ENCODE results near the gene APOE.
"Not testable (repeated sequence)": the region's sequence is repeated elsewhere in the genome, so short reads cannot be mapped to it uniquely, and the experiment has no call there.

APOE gene

GRCh38 chr19:44912854-44913253 is 7.3 kb downstream of the APOE start:
- DNase-seq = no peak

DNA sequence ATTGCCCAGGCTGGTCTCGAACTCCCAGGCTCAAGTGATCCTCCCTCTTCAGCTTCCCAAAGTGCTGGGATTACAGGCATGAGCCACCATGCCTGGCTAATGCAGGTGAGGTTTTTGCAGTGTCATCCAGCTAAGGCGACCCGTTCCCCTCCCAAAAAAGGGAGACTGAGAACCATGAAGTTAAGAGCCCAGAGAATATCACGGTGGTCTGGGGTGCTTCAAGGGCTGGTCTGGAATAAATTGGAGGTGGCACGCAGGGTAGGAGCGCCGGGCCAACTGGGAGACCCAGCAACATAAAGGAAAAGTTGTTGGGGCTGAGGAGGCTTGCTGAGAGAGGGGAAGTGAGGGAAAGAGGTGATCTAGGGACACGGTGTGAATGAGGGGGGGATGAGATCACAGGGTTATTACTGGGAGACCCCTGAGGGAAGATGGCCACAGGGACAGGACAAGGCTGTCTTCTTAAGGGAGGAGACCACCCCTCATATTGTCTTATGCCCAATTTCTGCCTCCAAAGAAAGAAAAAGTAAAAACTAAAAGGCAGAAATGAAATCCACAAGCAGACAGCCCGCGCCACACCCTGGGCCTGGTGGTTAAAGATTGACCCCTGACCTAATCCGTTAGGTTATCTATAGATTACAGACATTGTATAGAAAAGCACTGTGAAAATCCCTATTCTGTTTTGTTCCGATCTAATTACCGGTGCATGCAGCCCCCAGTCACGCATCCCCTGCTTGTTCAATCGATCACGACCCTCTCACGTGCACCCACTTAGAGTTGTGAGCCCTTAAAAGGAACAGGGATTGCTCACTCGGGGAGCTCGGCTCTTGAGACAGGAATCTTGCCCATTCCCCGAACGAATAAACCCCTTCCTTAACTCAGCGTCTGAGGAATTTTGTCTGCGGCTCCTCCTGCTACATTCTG is 8.2 kb downstream of the APOE start:
- not testable (repeated sequence) for DNase-seq

DNA sequence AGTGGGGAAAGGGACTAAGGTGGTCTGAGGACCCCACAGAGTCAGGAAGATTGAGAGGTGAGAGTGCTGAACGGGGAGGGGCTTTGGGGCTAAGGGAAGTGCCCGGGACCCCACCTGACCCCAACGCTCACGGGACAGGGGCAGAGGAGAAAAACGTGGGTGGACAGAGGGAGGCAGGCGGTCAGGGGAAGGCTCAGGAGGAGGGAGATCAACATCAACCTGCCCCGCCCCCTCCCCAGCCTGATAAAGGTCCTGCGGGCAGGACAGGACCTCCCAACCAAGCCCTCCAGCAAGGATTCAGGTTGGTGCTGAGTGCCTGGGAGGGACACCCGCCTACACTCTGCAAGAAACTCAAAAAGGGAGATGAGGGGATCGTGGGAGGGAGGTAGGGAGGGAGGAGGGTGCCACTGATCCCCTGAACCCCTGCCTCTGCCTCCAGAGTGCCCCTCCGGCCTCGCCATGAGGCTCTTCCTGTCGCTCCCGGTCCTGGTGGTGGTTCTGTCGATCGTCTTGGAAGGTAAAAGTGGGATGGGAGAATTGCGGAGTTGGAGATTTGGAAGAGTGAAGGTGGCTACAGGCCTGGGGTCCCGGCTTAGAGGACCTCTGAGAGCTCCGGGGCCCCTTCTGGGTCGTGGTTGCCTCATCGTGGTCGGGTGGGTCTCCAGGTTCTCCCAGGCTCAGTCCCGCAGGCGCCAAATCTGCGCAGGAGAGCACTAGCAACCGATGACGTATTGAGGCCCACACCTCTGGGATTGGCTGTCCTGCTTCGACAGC is 9.0 kb downstream of the APOE start, which contains the start of gene APOC1:
TSS of gene APOC1 (plus strand) at position 176 of the 774 bp plus-strand sequence. CDS start at position 460, 284 bp downstream.
- DNase-seq = peak; percentile 75

- no peak for DNase-seq
These were observed 18.7 kb downstream of the APOE start for GRCh38 chr19:44924243-44924725.

DNA sequence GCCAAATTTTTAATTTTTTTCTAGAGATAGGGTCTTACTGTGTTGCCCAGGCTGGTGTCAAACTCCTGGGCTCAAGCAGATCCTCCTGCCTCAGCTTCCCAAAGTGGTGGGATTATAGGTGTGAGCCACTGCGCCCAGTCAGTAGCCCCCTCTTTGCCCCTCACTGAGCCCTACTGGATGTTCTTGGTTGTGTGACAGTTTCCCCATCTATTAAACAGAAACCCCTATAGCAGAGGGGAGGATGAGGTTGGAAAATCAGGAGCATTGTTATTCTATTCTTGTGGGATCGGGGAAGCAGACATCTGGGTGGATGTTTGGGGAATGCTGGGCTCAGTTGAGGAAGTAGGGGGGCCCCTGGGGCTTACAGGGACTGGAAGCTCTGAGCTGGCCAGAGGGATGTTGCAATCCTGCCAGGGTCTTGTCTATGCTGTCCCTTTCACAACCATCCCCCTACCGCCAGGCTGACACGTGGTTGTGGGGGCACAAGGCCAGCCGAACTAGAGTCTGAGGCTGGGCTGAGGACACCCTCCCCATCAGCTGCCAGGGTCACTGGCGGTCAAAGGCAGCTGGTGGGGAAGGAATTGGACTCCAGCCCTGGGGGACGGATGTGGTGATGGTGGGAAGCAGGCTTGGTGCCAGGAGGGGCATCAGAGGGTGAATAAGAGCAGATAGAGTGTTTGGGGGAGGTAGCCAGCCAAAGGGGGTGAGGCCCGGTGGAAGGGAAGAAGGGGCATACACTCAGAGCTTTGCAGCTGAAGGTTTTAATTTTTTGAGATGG is 19.7 kb downstream of the APOE start:
- no peak for DNase-seq

GRCh38 chr19:44926245-44927077 is 20.9 kb downstream of the APOE start:
- DNase-seq = not testable (repeated sequence)

DNA sequence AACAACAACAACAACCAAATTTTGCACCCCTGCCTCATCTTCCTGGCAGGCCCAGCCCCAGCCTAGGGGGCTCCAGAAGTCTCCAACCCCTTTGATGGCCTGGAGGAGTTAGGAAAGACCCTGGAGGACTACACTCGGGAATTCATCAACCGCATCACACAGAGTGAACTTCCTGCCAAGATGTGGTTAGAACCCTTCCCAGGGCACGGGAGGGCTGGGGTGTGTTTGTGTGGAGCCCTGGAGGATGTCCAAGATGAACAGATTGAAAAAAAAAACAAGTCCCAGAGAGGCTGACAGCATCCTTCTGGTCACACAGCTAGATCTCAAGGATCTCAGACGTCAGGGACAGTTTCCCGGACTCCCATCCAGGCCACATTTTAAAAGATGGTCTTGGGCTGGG is 22.1 kb downstream of the APOE start:
- DNase-seq = no peak

DNA sequence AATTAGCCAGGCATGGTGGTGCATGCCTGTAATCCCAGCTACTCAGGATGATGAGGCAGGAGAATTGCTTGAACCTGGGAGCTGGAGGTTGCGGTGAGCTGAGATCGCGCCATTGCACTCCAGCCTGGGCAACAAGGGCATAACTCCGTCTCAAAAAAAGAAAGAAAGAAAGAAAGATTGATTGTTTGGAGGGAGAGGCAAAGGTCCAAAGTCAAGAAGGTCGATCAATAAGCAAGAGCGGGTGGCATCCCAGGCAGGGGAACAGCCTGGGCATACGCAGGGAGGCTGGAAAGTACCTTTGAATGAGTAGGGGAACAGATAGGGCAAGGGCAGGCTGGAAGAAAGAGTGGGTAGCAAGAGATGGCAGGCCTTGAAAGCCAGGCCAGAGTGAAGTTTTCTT is 24.5 kb downstream of the APOE start:
- no peak for DNase-seq

GRCh38 chr19:44931541-44931940 is 25.9 kb downstream of the APOE start:
- DNase-seq = no peak

- DNase-seq = no peak
These were observed 34.1 kb downstream of the APOE start for GRCh38 chr19:44939668-44940067.

- DNase-seq = no peak
These were observed 36.5 kb downstream of the APOE start, which contains the start of gene APOC4 for GRCh38 chr19:44942067-44942571. Gene APOC4 (plus strand): TSS chr19:44942237. CDS start chr19:44942278, 41 bp downstream.

DNA sequence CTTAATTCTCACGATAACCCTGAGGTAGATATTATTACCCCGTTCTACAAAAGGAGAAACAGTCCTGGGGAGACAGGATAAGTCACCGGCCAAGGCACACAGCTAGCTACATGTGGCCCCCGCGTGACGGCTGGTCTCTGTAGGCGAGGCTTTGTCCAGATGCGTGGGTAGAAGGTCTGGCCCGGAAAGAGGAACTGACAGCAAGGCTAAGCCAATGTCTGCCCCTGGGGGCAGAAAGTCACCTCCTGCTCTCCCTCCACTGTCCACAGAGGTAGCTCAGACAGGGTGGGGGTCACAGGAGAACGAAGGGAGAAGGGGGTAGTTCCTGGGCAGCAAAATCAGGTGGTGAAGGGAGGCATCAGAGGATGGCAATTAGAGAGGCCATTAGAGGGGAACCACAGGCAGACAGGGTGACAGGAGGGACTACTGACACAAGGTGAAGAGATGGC is 38.2 kb downstream of the APOE start:
- DNase-seq = no peak

- DNase-seq = no peak
These were observed 41.5 kb downstream of the APOE start for GRCh38 chr19:44947041-44947581.

DNA sequence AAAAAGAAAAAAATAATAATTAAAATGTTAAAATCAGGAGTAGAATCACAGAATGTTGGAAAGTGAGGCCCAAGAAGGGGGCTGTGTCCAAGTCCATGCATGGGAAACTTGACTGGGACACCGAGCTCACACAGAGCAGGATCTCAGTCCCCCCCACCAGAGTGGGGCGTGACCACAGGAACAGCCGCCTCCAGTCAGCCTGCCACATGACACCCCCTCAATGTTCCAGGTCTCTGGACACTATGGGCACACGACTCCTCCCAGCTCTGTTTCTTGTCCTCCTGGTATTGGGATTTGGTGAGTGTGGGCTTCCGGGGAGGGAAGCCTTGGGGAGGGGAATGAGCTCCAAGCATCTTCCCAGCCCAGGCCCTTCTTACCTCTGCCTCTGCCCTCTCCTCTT is 42.6 kb downstream of the APOE start:
- DNase-seq = no peak

- no peak for DNase-seq
These were observed 43.3 kb downstream of the APOE start for GRCh38 chr19:44948763-44949374.

GRCh38 chr19:44949550-44949949 is 44.0 kb downstream of the APOE start:
- no peak for DNase-seq

DNA sequence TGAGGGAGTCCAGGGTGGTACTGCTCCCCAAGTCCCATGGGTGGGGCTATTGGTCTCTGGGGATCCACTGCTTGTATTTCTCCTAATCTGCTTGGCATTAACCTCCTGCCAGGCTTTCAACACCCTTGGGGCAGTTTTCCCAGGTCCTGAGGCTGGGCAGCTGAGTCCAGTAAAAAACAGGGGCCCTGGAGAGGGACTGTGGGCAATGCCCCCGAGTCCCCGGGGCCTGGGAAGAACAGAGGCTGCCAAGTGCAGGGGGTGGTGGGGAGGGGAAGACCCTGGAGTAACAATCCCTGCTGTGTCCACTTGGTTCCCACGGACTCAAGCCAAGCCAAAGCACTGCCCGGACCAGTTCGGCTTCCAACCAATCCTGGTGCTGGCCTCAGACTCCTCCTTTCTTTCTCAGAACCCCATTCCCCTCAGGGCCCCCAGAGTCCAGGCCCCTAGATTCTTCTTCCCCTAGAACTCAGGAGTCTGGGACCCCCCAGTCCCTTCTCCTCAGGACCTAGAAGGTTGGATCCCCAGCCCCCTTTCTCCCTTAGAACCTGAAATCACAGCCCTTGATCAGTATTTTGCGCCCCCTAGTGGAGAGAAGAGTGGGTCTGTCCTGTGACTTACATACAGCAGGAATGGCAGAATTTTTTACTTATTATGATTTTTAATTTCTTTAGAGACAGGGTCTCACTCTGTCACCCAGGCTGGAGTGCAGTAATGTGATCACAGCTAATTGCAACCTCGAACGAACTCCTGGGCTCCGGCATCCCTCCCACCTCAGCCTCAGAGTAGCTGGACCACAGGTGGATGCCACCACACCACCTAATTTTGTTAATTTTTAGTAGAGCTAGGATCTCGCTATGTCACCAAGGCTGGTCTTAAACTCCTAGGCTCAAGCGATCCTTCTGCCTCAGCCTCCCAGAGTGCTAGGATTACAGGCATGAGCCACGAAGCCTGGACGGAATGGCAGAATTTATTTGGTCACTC is 45.9 kb downstream of the APOE start:
- DNase-seq = peak; percentile 57

- no peak for DNase-seq
These were observed 48.7 kb downstream of the APOE start for GRCh38 chr19:44954278-44954648.
